ENCODE results near the gene HLA-E. TPM values are rescaled to one million over a fixed set of nuclear protein-coding genes. Genes with fewer than 3 reads are reported as not detected.
"Not testable (repeated sequence)": the region's sequence is repeated elsewhere in the genome, so short reads cannot be mapped to it uniquely, and the experiment has no call there.

HLA-E gene
- total RNA-seq, 1 donor from 2014 or later, result 170 TPM

DNA sequence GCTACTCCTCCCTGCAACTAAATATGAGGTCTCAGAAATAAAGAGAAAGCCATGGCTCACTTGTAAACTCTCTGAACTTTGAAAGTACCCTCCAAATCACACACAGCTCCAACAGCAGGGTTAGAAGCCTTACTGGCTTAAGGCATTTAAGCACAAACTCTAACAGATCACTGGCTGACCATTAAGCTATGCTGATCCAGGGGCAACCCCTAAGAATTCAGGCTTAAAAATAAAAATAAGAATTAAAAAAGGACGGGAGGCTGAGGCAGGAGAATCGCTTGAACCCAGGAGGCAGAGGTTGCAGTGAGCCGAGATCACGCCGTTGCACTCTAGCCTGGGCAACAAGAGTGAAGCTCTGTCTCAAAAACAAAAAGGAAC is 21.8 kb downstream of the HLA-E start:
- Mint-ChIP-seq H3K4me1 (ENCODE audit: unreplicated experiment) (peaks cover 8% of the 10 kb centered on the region), H3K36me3 (ENCODE audit: unreplicated experiment) (no peaks in the 10 kb centered on the region), H3K27ac (ENCODE audit: unreplicated experiment) (no peak overlapping the region), H3K27me3 (ENCODE audit: unreplicated experiment) (peaks cover 10% of the 10 kb centered on the region), H3K9me3 (ENCODE audit: unreplicated experiment) (no peaks in the 10 kb centered on the region), H3K4me3 (ENCODE audit: unreplicated experiment) (no peak overlapping the region)
- TF ChIP-seq, protein P1, sequence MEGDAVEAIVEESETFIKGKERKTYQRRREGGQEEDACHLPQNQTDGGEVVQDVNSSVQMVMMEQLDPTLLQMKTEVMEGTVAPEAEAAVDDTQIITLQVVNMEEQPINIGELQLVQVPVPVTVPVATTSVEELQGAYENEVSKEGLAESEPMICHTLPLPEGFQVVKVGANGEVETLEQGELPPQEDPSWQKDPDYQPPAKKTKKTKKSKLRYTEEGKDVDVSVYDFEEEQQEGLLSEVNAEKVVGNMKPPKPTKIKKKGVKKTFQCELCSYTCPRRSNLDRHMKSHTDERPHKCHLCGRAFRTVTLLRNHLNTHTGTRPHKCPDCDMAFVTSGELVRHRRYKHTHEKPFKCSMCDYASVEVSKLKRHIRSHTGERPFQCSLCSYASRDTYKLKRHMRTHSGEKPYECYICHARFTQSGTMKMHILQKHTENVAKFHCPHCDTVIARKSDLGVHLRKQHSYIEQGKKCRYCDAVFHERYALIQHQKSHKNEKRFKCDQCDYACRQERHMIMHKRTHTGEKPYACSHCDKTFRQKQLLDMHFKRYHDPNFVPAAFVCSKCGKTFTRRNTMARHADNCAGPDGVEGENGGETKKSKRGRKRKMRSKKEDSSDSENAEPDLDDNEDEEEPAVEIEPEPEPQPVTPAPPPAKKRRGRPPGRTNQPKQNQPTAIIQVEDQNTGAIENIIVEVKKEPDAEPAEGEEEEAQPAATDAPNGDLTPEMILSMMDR (IDR thresholded peaks at IDR 0.05), result no peak
- DNase-seq (ENCODE audit: extremely low spot score, unreplicated experiment), result no peak

DNA sequence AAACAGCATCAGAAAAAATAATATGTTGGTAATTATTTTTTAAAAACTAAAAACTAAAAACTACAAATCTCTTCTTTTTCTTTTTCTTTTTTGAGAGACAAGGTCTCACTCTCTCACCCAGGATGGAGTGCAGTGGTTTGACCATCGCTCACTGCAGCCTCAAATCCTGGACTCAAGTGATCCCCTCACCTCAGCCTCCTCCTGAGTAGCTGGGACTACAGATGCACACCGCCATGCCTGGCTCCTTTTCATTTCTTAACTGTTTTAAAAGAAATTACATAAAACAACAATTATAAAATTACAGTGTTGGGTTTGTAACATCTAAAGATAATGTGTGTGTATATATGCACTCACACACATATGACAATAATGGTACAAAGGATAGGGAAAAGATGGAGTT is 24.1 kb downstream of the HLA-E start:
- Mint-ChIP-seq H3K4me3 (ENCODE audit: unreplicated experiment) (no peak overlapping the region), H3K36me3 (ENCODE audit: unreplicated experiment) (no peaks in the 10 kb centered on the region), H3K4me1 (ENCODE audit: unreplicated experiment) (peaks cover 11% of the 10 kb centered on the region), H3K27me3 (ENCODE audit: unreplicated experiment) (peaks cover 10% of the 10 kb centered on the region), H3K9me3 (ENCODE audit: unreplicated experiment) (no peaks in the 10 kb centered on the region), H3K27ac (ENCODE audit: unreplicated experiment) (no peak overlapping the region)
- DNase-seq (ENCODE audit: extremely low spot score, unreplicated experiment), result no peak
- TF ChIP-seq, protein P1 (IDR thresholded peaks at IDR 0.05), result no peak

DNA sequence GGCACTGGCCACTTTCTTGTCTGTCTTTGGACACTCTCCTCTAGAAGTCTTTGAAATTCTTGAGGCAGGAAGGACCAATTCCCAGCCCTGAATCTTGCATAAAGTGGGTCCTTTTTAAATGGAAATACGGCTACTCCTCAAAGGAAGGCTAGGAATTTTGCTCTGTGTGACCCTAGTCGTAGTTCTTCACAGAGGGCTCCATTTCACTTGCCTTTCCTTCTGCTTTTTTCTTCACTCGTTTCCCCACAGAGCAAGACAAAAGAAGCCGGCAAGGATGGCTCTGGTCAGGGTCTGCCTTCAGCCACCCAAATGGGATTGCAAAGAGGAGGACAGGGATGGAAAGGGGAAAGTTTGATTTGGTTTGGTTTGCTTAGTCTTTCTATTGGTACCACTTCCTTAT is 25.8 kb downstream of the HLA-E start:
- H3K27ac Mint-ChIP-seq (ENCODE audit: unreplicated experiment), result peak overlapping the region; percentile 89

DNA sequence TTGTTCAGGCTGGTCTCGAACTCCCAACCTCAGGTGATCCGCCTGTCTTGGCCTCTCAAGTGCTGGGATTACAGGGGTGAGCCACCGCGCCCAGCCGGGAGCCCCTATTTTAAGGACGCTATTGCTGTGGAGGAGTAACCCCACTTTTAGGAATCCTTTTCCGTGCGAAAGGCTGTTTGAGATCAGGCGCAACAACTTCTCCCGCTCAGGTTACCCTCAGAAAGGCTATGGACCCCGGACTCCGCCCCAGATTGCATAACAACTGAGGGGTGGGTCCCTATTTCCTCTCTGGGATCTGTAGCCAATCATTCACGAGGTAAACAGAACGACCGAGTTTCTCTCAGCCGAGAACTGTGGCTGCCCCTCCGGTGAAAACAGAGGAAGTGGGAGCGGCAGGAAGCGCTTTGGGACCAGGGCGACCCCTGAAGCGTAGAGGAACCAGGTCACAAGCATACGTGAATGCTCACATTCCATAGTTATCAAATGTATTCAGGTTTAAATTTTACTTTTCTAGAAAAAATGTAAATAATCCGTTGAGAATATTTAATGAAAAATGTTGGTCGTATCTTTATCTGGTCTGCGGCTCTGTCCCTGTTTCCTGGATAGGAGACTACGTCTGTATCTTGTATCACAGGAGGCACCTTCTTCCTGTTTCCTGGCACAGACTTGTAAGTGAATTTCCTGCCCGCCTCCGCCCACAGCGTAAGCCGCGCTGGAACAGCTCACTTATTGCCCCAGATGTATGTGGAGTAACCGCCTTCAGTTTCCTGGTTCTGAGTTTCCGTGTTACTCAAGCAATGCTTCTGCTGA is 26.8 kb downstream of the HLA-E start:
- TF ChIP-seq, protein P1 (IDR thresholded peaks at IDR 0.05), result no peak
- peaks cover 8% of the 10 kb centered on the region for H3K27me3 Mint-ChIP-seq (ENCODE audit: unreplicated experiment)
- H3K27ac Mint-ChIP-seq (ENCODE audit: unreplicated experiment), result peak overlapping the region; percentile 98
- no peaks in the 10 kb centered on the region for H3K36me3 Mint-ChIP-seq (ENCODE audit: unreplicated experiment)
- H3K4me3 Mint-ChIP-seq (ENCODE audit: unreplicated experiment), result peak overlapping the region; percentile 85
- H3K9me3 Mint-ChIP-seq (ENCODE audit: unreplicated experiment), result no peaks in the 10 kb centered on the region
- DNase-seq (ENCODE audit: extremely low spot score, unreplicated experiment), result peak; percentile 90
- H3K4me1 Mint-ChIP-seq (ENCODE audit: unreplicated experiment), result peaks cover 8% of the 10 kb centered on the region

More for the DNA sequence above, 25.8 kb downstream of the HLA-E start:
- DNase-seq (ENCODE audit: extremely low spot score, unreplicated experiment), result no peak
- peaks cover 8% of the 10 kb centered on the region for H3K4me1 Mint-ChIP-seq (ENCODE audit: unreplicated experiment)
- H3K4me3 Mint-ChIP-seq (ENCODE audit: unreplicated experiment), result peak overlapping the region; percentile 85
- H3K9me3 Mint-ChIP-seq (ENCODE audit: unreplicated experiment), result no peaks in the 10 kb centered on the region
- TF ChIP-seq, protein P1 (IDR thresholded peaks at IDR 0.05), result no peak
- H3K36me3 Mint-ChIP-seq (ENCODE audit: unreplicated experiment), result no peaks in the 10 kb centered on the region
- H3K27me3 Mint-ChIP-seq (ENCODE audit: unreplicated experiment), result peaks cover 10% of the 10 kb centered on the region

DNA sequence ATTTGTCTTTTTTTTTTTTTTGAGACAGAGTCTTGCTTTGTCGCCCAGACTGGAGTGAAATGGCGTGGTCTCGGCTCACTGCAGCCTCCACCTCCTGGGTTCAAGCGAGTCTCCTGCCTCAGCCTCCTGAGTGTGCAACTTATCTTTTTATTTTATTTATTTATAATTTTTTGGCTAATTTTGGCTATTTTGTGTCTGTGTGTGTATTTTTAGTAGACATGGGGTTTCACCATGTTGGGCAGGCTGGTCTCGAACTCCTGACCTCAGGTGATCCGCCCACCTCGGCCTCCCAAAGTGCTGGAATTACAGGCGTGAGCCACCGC is 27.4 kb downstream of the HLA-E start:
- peak overlapping the region; percentile 85 for H3K4me3 Mint-ChIP-seq (ENCODE audit: unreplicated experiment)
- not testable (repeated sequence) for H3K4me1 Mint-ChIP-seq (ENCODE audit: unreplicated experiment); H3K36me3 Mint-ChIP-seq (ENCODE audit: unreplicated experiment); H3K9me3 Mint-ChIP-seq (ENCODE audit: unreplicated experiment); H3K27me3 Mint-ChIP-seq (ENCODE audit: unreplicated experiment); DNase-seq (ENCODE audit: extremely low spot score, unreplicated experiment)
- peak overlapping the region; percentile 98 for H3K27ac Mint-ChIP-seq (ENCODE audit: unreplicated experiment)

DNA sequence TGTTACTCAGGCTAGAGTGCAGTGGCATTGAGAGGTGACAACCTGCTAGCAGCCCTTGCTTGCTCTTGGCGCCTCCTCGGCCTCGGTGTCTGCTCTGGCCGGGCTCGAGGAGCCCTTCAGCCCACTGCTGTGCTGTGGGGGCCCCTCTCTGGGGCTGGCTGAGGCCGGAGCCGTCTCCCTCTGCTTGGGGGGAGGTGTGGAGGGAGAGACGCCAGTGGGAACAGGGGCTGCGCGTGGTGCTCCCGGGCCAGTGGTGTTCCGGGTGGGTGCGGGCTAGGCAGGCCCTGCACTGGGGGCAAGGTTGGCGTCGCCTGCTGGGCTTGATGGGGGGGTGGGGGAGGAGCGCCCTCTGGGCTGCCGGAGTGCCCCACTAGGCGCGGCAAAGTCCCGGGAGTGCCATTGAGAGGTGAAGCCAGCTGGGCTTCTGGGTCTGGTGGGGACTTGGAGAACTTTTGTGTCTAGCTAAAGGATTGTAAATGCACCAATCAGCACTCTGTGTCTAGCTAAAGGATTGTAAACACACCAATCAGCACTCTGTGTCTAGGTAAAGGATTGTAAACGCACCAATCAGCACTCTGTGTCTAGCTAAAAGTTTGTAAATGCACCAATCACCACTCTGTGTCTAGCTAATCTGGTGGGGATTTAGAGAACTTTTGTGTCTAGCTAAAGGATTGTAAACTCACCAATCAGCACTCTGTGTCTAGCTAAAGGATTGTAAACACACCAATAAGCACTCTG is 28.6 kb downstream of the HLA-E start:
- peak overlapping the region; percentile 44 for H3K27ac Mint-ChIP-seq (ENCODE audit: unreplicated experiment)
- H3K4me1 Mint-ChIP-seq (ENCODE audit: unreplicated experiment); H3K36me3 Mint-ChIP-seq (ENCODE audit: unreplicated experiment); H3K9me3 Mint-ChIP-seq (ENCODE audit: unreplicated experiment); H3K4me3 Mint-ChIP-seq (ENCODE audit: unreplicated experiment); H3K27me3 Mint-ChIP-seq (ENCODE audit: unreplicated experiment); DNase-seq (ENCODE audit: extremely low spot score, unreplicated experiment): not testable (repeated sequence)

DNA sequence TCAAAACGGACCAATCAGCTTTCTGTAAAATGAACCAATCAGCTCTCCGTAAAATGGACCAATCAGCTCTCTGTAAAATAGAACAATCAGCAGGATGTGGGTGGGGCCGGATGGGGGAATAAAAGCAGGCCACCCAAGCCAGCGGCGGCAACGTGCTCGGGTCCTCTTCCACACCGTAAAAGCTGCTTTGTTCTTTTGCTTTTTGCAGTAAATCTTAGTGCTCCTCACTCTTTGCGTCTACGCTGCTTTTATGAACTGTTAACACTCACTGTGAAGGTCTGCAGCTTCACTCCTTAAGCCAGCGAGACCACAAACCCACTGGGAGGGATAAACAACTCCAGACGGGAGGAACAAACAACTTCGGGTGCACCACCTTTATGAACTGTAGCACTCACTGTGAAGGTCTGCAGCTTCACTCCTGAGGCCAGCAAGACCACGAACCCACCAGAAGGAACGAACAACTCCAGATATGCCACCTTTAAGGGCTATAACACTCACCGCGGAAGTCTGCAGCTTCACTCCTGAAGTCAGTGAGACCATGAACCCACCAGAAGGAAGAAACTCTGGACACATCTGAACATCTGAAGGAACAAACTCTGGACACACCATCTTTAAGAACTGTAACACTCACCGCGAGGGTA is 29.3 kb downstream of the HLA-E start:
- DNase-seq (ENCODE audit: extremely low spot score, unreplicated experiment); H3K27ac Mint-ChIP-seq (ENCODE audit: unreplicated experiment); H3K9me3 Mint-ChIP-seq (ENCODE audit: unreplicated experiment); H3K27me3 Mint-ChIP-seq (ENCODE audit: unreplicated experiment); H3K36me3 Mint-ChIP-seq (ENCODE audit: unreplicated experiment); H3K4me3 Mint-ChIP-seq (ENCODE audit: unreplicated experiment); H3K4me1 Mint-ChIP-seq (ENCODE audit: unreplicated experiment): not testable (repeated sequence)

All from osteocyte (in vitro differentiated cells).